ENCODE results near the gene DAPK2. TPM values are rescaled to one million over a fixed set of nuclear protein-coding genes. Genes with fewer than 3 reads are reported as not detected.

DAPK2 gene
- total RNA-seq, 2 donors from 2014 or later = 0.76 to 8.1 TPM

DNA sequence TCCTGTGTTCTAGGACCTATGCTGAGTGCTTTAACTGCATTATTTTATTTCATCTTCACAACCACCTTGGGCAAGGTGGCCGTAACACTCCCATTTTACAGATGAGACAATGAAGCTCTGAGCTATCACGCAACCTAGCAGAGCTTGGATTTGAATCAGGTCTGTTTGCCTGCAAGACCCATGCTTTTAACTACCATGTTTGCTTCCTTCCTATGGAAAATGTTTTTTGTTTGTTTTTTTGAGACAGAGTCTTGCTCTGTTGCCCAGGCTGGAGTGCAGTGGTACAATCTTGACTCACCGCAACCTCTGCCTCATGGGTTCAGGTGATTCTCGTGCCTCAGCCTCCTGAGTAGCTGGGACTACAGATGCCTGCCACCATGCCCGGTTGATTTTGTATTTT is 187.8 kb downstream of the DAPK2 start:
- H3K4me3 Mint-ChIP-seq = no peak overlapping the region
- no peak overlapping the region for H3K27ac Mint-ChIP-seq
- no peak for DNase-seq (ENCODE audit: low spot score)
- H3K36me3 Mint-ChIP-seq = no peaks in the 10 kb centered on the region
- no peaks in the 10 kb centered on the region for H3K27me3 Mint-ChIP-seq
- H3K4me1 Mint-ChIP-seq (ENCODE audit: low read depth in 2 of 2) = peaks cover 4 to 8% of the 10 kb centered on the region in 2 donors
- ATAC-seq = no peak
- no peaks in the 10 kb centered on the region for H3K9me3 Mint-ChIP-seq

DNA sequence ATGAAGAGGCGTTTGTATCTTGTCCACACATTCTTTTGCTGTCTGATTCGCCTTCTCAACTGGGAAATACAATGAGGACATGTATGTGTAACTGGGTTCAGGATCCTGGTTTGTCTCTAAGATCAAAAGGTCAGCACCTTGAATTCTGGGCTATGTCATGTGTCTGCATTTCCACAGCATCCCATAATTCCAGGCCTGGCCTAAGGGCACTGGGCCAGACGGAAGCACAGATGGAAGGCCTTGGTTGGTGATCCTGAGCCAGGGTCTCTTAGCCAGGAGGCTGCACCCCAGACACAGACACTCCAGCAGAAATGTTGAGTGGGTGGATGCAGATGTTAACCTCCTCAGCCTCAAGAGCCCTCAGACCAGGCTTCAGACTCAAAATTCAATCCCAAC is 188.8 kb downstream of the DAPK2 start:
- no peak overlapping the region for H3K4me3 Mint-ChIP-seq
- H3K4me1 Mint-ChIP-seq (ENCODE audit: low read depth in 2 of 2) = peaks cover 4 to 8% of the 10 kb centered on the region in 2 donors
- no peaks in the 10 kb centered on the region for H3K36me3 Mint-ChIP-seq
- no peaks in the 10 kb centered on the region for H3K9me3 Mint-ChIP-seq
- H3K27ac Mint-ChIP-seq = no peak overlapping the region
- DNase-seq (ENCODE audit: low spot score) (no peak), ATAC-seq (no peak)
- no peaks in the 10 kb centered on the region for H3K27me3 Mint-ChIP-seq

Other genes with a start within 250 kb of the DAPK2 start
- gene HERC1, start 212.5 kb downstream of the DAPK2 start, total RNA-seq = 100 to 1,000 TPM in 1 of 2 donors, 10 to 100 TPM in 1; 97.9 to 142 TPM
- gene CIAO2A, start 47.4 kb upstream of the DAPK2 start, total RNA-seq = 10 to 100 TPM; 55.7 to 65.4 TPM
- gene SNX1, start 49.5 kb upstream of the DAPK2 start, total RNA-seq = 100 to 1,000 TPM; 119 to 132 TPM
- under 1 TPM in 1 of 2 donors, not detected in 1; 0.07 TPM for gene SNX22, start 105.2 kb upstream of the DAPK2 start, total RNA-seq
- gene PPIB, start 116.5 kb upstream of the DAPK2 start, total RNA-seq = 100 to 1,000 TPM; 490 to 530 TPM

Measured in natural killer cell treated with Interleukin-12 subunit alpha and Interleukin-12 subunit beta and Interleukin-15 and Interleukin-18, amount 100 ng/mL, for 72 hours (primary cell).